Lower lobe of right lung (tissue), 2 donors: ENCODE measurements around the gene UBE2F. TPM values are rescaled to one million over a fixed set of nuclear protein-coding genes. Genes with fewer than 3 reads are reported as not detected.

Experiments used
- ATAC-seq, 2 donors: fragments of 200-7000 bp; cut with Tn5 transposase; one replicate each; pipeline ENCODE4 v1.9.1; 2020 to 2022; ENCODE audit warnings: mild to moderate bottlenecking in 2 of 2, moderate library complexity in 2 of 2
- DNase-seq: peaks from one replicate; pipeline ENCODE4 v3.0.0-alpha.2; 2020
- H3K27ac ChIP-seq: fragments of 200-600 bp; one replicate; pipeline ENCODE4 v1.8.0; 2022
- H3K27me3 ChIP-seq: fragments of 200-600 bp; one replicate; pipeline ENCODE4 v1.8.0; 2022; ENCODE audit warnings: low read depth
- H3K36me3 ChIP-seq: fragments of 200-600 bp; one replicate; pipeline ENCODE4 v1.8.0; 2022; ENCODE audit warnings: mild to moderate bottlenecking
- H3K4me1 ChIP-seq: fragments of 200-600 bp; one replicate; pipeline ENCODE4 v1.8.0; 2022
- H3K4me3 ChIP-seq: fragments of 200-600 bp; one replicate; pipeline ENCODE4 v1.8.0; 2022; ENCODE audit warnings: mild to moderate bottlenecking
- H3K9me3 ChIP-seq: fragments of 200-600 bp; one replicate; pipeline ENCODE4 v1.8.0; 2022
- CTCF ChIP-seq: fragments of 200-600 bp; IDR thresholded peaks from one replicate; pipeline ENCODE4 v1.8.0; 2022; ENCODE audit warnings: antibody characterized with exemption, mild to moderate bottlenecking
- intact Hi-C: fragments of 100-400 bp; cut with DNase I; formaldehyde crosslinking; loops from one replicate; pipeline ENCODE4 v1.11.0; 2022
- total RNA-seq: library from RNA; stranded (reverse); fragmentation: NEBNext Ultra II Directional; extraction: Animal tissue kit (Norgen Biotek cat#: 25700); gene quantifications from one replicate; pipeline ENCODE4 v1.2.1, GENCODE V29; 2021
- donor health status: DM: no; HTN: yes; CAD: no; lungs with severe emphysema.

The UBE2F gene
- total RNA-seq, 1 donor from 2014 or later = 59.5 TPM

- TF ChIP-seq CTCF = no peak
- H3K27me3 ChIP-seq = no peaks in the 10 kb centered on the region
- intact Hi-C loops = no loop called here
Measured at GRCh38 chr2:238075397-238075796, 108.6 kb downstream of the UBE2F start.

GRCh38 chr2:238077292-238077691 is 110.5 kb downstream of the UBE2F start:
- ATAC-seq = no peak
- H3K27ac ChIP-seq = no peak overlapping the region
- TF ChIP-seq CTCF = no peak
- H3K36me3 ChIP-seq = peaks cover 10% of the 10 kb centered on the region
- no peak for DNase-seq
- no peaks in the 10 kb centered on the region for H3K4me1 ChIP-seq
- H3K27me3 ChIP-seq = no peaks in the 10 kb centered on the region
- intact Hi-C loops = no loop called here
- no peaks in the 10 kb centered on the region for H3K9me3 ChIP-seq
- no peak overlapping the region for H3K4me3 ChIP-seq

More at GRCh38 chr2:238075397-238075796, 108.6 kb downstream of the UBE2F start:
- DNase-seq = no peak
- no peak for ATAC-seq
- no peaks in the 10 kb centered on the region for H3K4me1 ChIP-seq
- H3K4me3 ChIP-seq = no peak overlapping the region
- no peak overlapping the region for H3K27ac ChIP-seq
- no peaks in the 10 kb centered on the region for H3K36me3 ChIP-seq
- H3K9me3 ChIP-seq = no peaks in the 10 kb centered on the region

- Histone ChIP-seq H3K27me3 (no peaks in the 10 kb centered on the region), H3K9me3 (no peaks in the 10 kb centered on the region), H3K36me3 (peaks cover 22% of the 10 kb centered on the region), H3K4me3 (no peak overlapping the region), H3K27ac (no peak overlapping the region), H3K4me1 (no peaks in the 10 kb centered on the region)
- no peak for TF ChIP-seq CTCF
- DNase-seq (no peak), ATAC-seq (no peak)
- intact Hi-C loops = no loop called here
Measured at GRCh38 chr2:238079874-238080327, 113.1 kb downstream of the UBE2F start.

GRCh38 chr2:238080518-238080917 is 113.7 kb downstream of the UBE2F start:
- intact Hi-C loops = no loop called here
- Histone ChIP-seq H3K4me1 (no peaks in the 10 kb centered on the region), H3K27ac (no peak overlapping the region), H3K4me3 (no peak overlapping the region), H3K9me3 (no peaks in the 10 kb centered on the region), H3K27me3 (no peaks in the 10 kb centered on the region), H3K36me3 (peaks cover 22% of the 10 kb centered on the region)
- ATAC-seq (no peak), DNase-seq (no peak)
- TF ChIP-seq CTCF = no peak

- no peak overlapping the region for H3K4me3 ChIP-seq
- H3K36me3 ChIP-seq = peaks cover 22% of the 10 kb centered on the region
- no peaks in the 10 kb centered on the region for H3K27me3 ChIP-seq
- H3K27ac ChIP-seq = no peak overlapping the region
- intact Hi-C loops = no loop called here
- TF ChIP-seq CTCF = no peak
- ATAC-seq (no peak), DNase-seq (no peak)
- H3K4me1 ChIP-seq = no peaks in the 10 kb centered on the region
- no peaks in the 10 kb centered on the region for H3K9me3 ChIP-seq
Measured at GRCh38 chr2:238081150-238081549, 114.3 kb downstream of the UBE2F start.

- Histone ChIP-seq H3K9me3 (no peaks in the 10 kb centered on the region), H3K4me3 (no peak overlapping the region), H3K4me1 (no peaks in the 10 kb centered on the region), H3K27ac (no peak overlapping the region), H3K27me3 (no peaks in the 10 kb centered on the region), H3K36me3 (peaks cover 22% of the 10 kb centered on the region)
- intact Hi-C loops = no loop called here
- no peak for TF ChIP-seq CTCF
- ATAC-seq (no peak), DNase-seq (no peak)
Measured at GRCh38 chr2:238081561-238081960, 114.7 kb downstream of the UBE2F start.
